DOHH2 (cell line): ENCODE data around the gene ZFY.

ENCODE experiments used
- H3F3A ChIP-seq: fragments of 200-600 bp; sonication (generic), shearing (Covaris generic); 2 replicates; pipeline ENCODE4 v1.6.0; 2016; ENCODE audit warnings: antibody characterized with exemption, mild to moderate bottlenecking; ENCODE audit not compliant: control insufficient read depth, insufficient read depth
- H3K27ac ChIP-seq: fragments of 200-600 bp; sonication (generic); 2 replicates; pipeline ENCODE4 v1.5.1; 2014; ENCODE audit warnings: low read depth, mild to moderate bottlenecking, low read length, moderate library complexity
- H3K27me3 ChIP-seq: fragments of 200-600 bp; sonication (generic); 2 replicates; pipeline ENCODE4 v1.6.1; 2014; ENCODE audit warnings: mild to moderate bottlenecking, low read length, mixed read lengths; ENCODE audit not compliant: control insufficient read depth
- H3K36me3 ChIP-seq: fragments of 200-600 bp; sonication (generic); 2 replicates; pipeline ENCODE4 v1.6.1; 2014; ENCODE audit warnings: mild to moderate bottlenecking, low read length, moderate library complexity, mixed read lengths; ENCODE audit not compliant: control insufficient read depth
- H3K4me1 ChIP-seq: fragments of 200-600 bp; sonication (generic); 2 replicates; pipeline ENCODE4 v1.6.1; 2014; ENCODE audit warnings: mild to moderate bottlenecking, low read length, mixed read lengths; ENCODE audit not compliant: control insufficient read depth
- H3K4me2 ChIP-seq: fragments of 200-600 bp; sonication (generic); 2 replicates; pipeline ENCODE4 v1.6.0; 2014; ENCODE audit warnings: mild to moderate bottlenecking, low read length, moderate library complexity
- H3K4me3 ChIP-seq: fragments of 200-600 bp; sonication (generic); 2 replicates; pipeline ENCODE4 v1.5.1; 2014; ENCODE audit warnings: mild to moderate bottlenecking, low read length, mixed read lengths
- H3K79me2 ChIP-seq: fragments of 200-600 bp; sonication (generic); 2 replicates; pipeline ENCODE4 v1.6.1; 2014; ENCODE audit warnings: mild to moderate bottlenecking, low read length, mixed read lengths; ENCODE audit not compliant: control insufficient read depth
- H3K9me2 ChIP-seq: fragments of 200-600 bp; sonication (generic); replicated peaks from 2 replicates; pipeline ENCODE4 v1.6.1; 2014; ENCODE audit warnings: mild to moderate bottlenecking, low read length, mixed read lengths; ENCODE audit not compliant: control insufficient read depth
- H3K9me3 ChIP-seq: fragments of 200-600 bp; sonication (generic); 2 replicates; pipeline ENCODE4 v1.6.1; 2014; ENCODE audit warnings: antibody characterized with exemption, low read length, mixed read lengths; ENCODE audit not compliant: control insufficient read depth, insufficient read depth
- H4K20me1 ChIP-seq: fragments of 200-600 bp; sonication (generic); 2 replicates; pipeline ENCODE4 v1.6.0; 2014; ENCODE audit warnings: low read depth, mild to moderate bottlenecking, antibody characterized with exemption, low read length, moderate library complexity; ENCODE audit not compliant: control insufficient read depth, insufficient read depth
- EZH2phosphoT487 ChIP-seq: fragments of 200-600 bp; sonication (generic); IDR thresholded peaks from 2 replicates; pipeline ENCODE4 v1.6.1; 2017; ENCODE audit warnings: borderline replicate concordance, mild to moderate bottlenecking, antibody characterized with exemption, low read length, moderate library complexity, mixed read lengths
- TF ChIP-seq, protein P1 (sequence below): fragments of 200-600 bp; sonication (generic); IDR thresholded peaks from one replicate; pipeline ENCODE4 v1.5.1; 2014; ENCODE audit warnings: antibody characterized with exemption, mild to moderate bottlenecking, low read depth, low read length; ENCODE audit not compliant: poor library complexity, severe bottlenecking

The ZFY gene

DNA sequence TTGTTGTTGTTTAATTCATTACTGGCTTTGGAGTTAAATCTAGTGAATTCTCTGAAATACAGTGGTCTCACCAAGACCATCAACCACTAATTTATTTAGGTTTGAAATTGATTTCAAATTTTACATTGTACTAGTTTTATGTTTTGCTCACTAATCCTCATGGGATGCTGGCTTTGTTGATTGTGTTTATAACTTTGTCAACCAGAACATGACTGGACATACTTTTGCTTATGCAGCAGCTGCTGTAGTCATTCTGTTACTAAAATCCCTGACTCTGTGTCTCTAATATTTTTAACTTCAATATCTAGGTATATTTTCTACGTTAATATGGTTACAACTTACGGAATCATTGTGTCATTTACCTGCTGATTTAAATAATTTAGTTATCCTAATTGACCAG, 26.9 kb downstream of the ZFY start:
- Histone ChIP-seq H3F3A (no peaks in the 10 kb centered on the region), H3K9me3 (no peaks in the 10 kb centered on the region), H3K9me2 (no peaks in the 10 kb centered on the region), H3K27ac (no peak overlapping the region), H3K79me2 (peaks cover 8% of the 10 kb centered on the region; the same call in 1 of the 2 replicates), H3K4me3 (no peak overlapping the region), H4K20me1 (no peaks in the 10 kb centered on the region), H3K4me2 (no peak overlapping the region), H3K36me3 (peaks cover 18% of the 10 kb centered on the region), H3K4me1 (peaks cover 3% of the 10 kb centered on the region; the same call in 1 of the 2 replicates), H3K27me3 (no peaks in the 10 kb centered on the region)
- no peak for TF ChIP-seq EZH2phosphoT487
- TF ChIP-seq, protein P1, sequence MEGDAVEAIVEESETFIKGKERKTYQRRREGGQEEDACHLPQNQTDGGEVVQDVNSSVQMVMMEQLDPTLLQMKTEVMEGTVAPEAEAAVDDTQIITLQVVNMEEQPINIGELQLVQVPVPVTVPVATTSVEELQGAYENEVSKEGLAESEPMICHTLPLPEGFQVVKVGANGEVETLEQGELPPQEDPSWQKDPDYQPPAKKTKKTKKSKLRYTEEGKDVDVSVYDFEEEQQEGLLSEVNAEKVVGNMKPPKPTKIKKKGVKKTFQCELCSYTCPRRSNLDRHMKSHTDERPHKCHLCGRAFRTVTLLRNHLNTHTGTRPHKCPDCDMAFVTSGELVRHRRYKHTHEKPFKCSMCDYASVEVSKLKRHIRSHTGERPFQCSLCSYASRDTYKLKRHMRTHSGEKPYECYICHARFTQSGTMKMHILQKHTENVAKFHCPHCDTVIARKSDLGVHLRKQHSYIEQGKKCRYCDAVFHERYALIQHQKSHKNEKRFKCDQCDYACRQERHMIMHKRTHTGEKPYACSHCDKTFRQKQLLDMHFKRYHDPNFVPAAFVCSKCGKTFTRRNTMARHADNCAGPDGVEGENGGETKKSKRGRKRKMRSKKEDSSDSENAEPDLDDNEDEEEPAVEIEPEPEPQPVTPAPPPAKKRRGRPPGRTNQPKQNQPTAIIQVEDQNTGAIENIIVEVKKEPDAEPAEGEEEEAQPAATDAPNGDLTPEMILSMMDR = no peak

DNA sequence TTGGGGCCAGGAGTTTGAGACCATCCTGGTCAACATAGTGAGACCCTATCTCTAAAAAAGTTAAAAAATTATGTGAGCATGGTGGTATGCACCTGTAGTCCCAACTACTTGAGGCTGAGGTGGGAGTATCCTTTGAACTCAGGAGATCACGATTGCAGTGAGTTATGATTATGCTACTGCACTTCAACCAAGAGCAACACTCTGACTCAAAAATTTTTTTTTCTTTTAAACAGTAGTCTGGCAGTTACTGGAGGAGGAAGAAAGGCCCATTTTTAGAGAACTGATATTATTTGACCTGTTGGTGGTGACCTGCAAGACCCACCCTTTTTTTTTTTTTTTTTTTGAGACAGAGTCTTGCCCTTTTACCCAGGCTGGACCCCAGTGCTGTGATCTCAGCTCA, 29.6 kb downstream of the ZFY start:
- no peak for TF ChIP-seq EZH2phosphoT487
- TF ChIP-seq, protein P1 = no peak
- Histone ChIP-seq H3K9me2 (no peaks in the 10 kb centered on the region), H3K9me3 (no peaks in the 10 kb centered on the region), H3K36me3 (peaks cover 10% of the 10 kb centered on the region), H3K27me3 (no peaks in the 10 kb centered on the region), H4K20me1 (no peaks in the 10 kb centered on the region), H3K4me3 (no peak overlapping the region), H3K27ac (no peak overlapping the region), H3K79me2 (peaks cover 14% of the 10 kb centered on the region; the same call in 1 of the 2 replicates), H3F3A (no peaks in the 10 kb centered on the region), H3K4me1 (peaks cover 19% of the 10 kb centered on the region), H3K4me2 (no peak overlapping the region)

GRCh38 chrY:2965629-2966028, 30.4 kb downstream of the ZFY start:
- TF ChIP-seq EZH2phosphoT487 = no peak
- TF ChIP-seq, protein P1 = no peak
- no peaks in the 10 kb centered on the region for H3K27me3 ChIP-seq
- H3K27ac ChIP-seq = no peak overlapping the region

More at GRCh38 chrY:2965629-2966028, 30.4 kb downstream of the ZFY start:
- H3K36me3 ChIP-seq = peaks cover 10% of the 10 kb centered on the region
- H3F3A ChIP-seq = no peaks in the 10 kb centered on the region
- H3K79me2 ChIP-seq = peaks cover 21% of the 10 kb centered on the region
- H3K4me3 ChIP-seq = no peak overlapping the region
- peaks cover 27% of the 10 kb centered on the region for H3K4me1 ChIP-seq
- no peaks in the 10 kb centered on the region for H3K9me3 ChIP-seq
- no peaks in the 10 kb centered on the region for H4K20me1 ChIP-seq
- H3K9me2 ChIP-seq = no peaks in the 10 kb centered on the region
- no peak overlapping the region for H3K4me2 ChIP-seq
